Measurements from ENCODE around the gene CDK14. TPM values are rescaled to one million over a fixed set of nuclear protein-coding genes. Genes with fewer than 3 reads are reported as not detected.

CDK14 gene
- total and polyA plus RNA-seq, 2 donors (not counting 3 experiments of a cell fraction or from before 2014, with no cell fraction given): 5.5 to 34.2 TPM

- H3K9me1 ChIP-seq (replicated peaks; ENCODE audit: control insufficient read depth, extremely low read depth, insufficient read depth, low read length): no peaks in the 10 kb centered on the region
- ChIA-PET POLR2A (no interaction called here), CTCF (no interaction called here)
- H3K79me2 ChIP-seq (ENCODE audit: control insufficient read depth, insufficient read depth, low read length): no peaks in the 10 kb centered on the region
- H3K27ac ChIP-seq (ENCODE audit: insufficient read depth, low read depth, low read length): no peak overlapping the region
- H3K4me2 ChIP-seq (ENCODE audit: insufficient read depth, low read length): no peak overlapping the region
- H2AFZ ChIP-seq (ENCODE audit: low read depth, low read length): no peak overlapping the region
- dilution Hi-C loops (cut with MboI; ENCODE audit: extremely low pct_ligation_motif_present, low sequenced_read_pairs) (no loop called here), intact Hi-C loops (cut with micrococcal nuclease) (no loop called here)
- DNase-seq (ENCODE audit: low read depth, low spot score) (no peak), FAIRE-seq (no peak)
- H3K4me1 ChIP-seq (ENCODE audit: control insufficient read depth, extremely low read depth, insufficient read depth, low read length): no peaks in the 10 kb centered on the region
- no peaks in the 10 kb centered on the region for H3K9me3 ChIP-seq (replicated peaks; ENCODE audit: control insufficient read depth, insufficient read depth, low read length)
- no peak for TF ChIP-seq POLR2AphosphoS5 (IDR thresholded peaks at IDR 0.05; ENCODE audit: insufficient read depth, low read depth, low read length)
- TF ChIP-seq EZH2 (IDR thresholded peaks at IDR 0.05; ENCODE audit: borderline replicate concordance, low read depth, low read length, severe bottlenecking): no peak
- no peak for TF ChIP-seq POLR2A (IDR thresholded peaks at IDR 0.05; ENCODE audit: low read depth, low read length)
- no peak for TF ChIP-seq MYC (IDR thresholded peaks at IDR 0.05; ENCODE audit: low read depth, low read length)
- no peak overlapping the region for H3K9ac ChIP-seq (replicated peaks; ENCODE audit: extremely low read depth, insufficient read depth, low read length)
- H4K20me1 ChIP-seq (replicated peaks; ENCODE audit: control insufficient read depth, extremely low read depth, insufficient read depth, low read length): no peaks in the 10 kb centered on the region
- H3K36me3 ChIP-seq (ENCODE audit: control insufficient read depth in 2 of 2, extremely low read depth in 1 of 2, insufficient read depth in 2 of 2, low read length in 2 of 2): no peaks in the 10 kb centered on the region
- BruUV-seq (replicated peaks): no TSS peak
- H3K4me3 ChIP-seq (replicated peaks in 1 of 3; ENCODE audit: insufficient read depth in 1 of 3, low read depth in 1 of 3, low read length in 3 of 3): no peak overlapping the region
- H3K27me3 ChIP-seq (ENCODE audit: control insufficient read depth in 2 of 2, insufficient read depth in 2 of 2, low read length in 2 of 2): no peaks in the 10 kb centered on the region
These were observed 539.2 kb downstream of the CDK14 start for GRCh38 chr7:91135300-91135699.

GRCh38 chr7:91135703-91136430 lies 539.7 kb downstream of the CDK14 start:
- dilution Hi-C loops (cut with MboI; ENCODE audit: extremely low pct_ligation_motif_present, low sequenced_read_pairs): no loop called here
- H4K20me1 ChIP-seq (replicated peaks; ENCODE audit: control insufficient read depth, extremely low read depth, insufficient read depth, low read length): no peaks in the 10 kb centered on the region
- TF ChIP-seq POLR2A (IDR thresholded peaks at IDR 0.05; ENCODE audit: low read depth, low read length) (no peak), MAX (IDR thresholded peaks at IDR 0.05; ENCODE audit: insufficient read depth, insufficient read length) (no peak), POLR2AphosphoS5 (IDR thresholded peaks at IDR 0.05; ENCODE audit: insufficient read depth, low read depth, low read length) (no peak)
- H3K4me2 ChIP-seq (ENCODE audit: insufficient read depth, low read length): no peak overlapping the region
- H3K4me3 ChIP-seq (replicated peaks in 1 of 3; ENCODE audit: insufficient read depth in 1 of 3, low read depth in 1 of 3, low read length in 3 of 3): no peak overlapping the region
- no peaks in the 10 kb centered on the region for H3K36me3 ChIP-seq (ENCODE audit: control insufficient read depth in 2 of 2, extremely low read depth in 1 of 2, insufficient read depth in 2 of 2, low read length in 2 of 2)
- no peaks in the 10 kb centered on the region for H3K9me3 ChIP-seq (replicated peaks; ENCODE audit: control insufficient read depth, insufficient read depth, low read length)
- intact Hi-C loops (cut with micrococcal nuclease): no loop called here
- CTCF ChIA-PET: no interaction called here
- H2AFZ ChIP-seq (ENCODE audit: low read depth, low read length): no peak overlapping the region
- H3K9me1 ChIP-seq (replicated peaks; ENCODE audit: control insufficient read depth, extremely low read depth, insufficient read depth, low read length): no peaks in the 10 kb centered on the region
- no peaks in the 10 kb centered on the region for H3K79me2 ChIP-seq (ENCODE audit: control insufficient read depth, insufficient read depth, low read length)
- no peaks in the 10 kb centered on the region for H3K27me3 ChIP-seq (ENCODE audit: control insufficient read depth in 2 of 2, insufficient read depth in 2 of 2, low read length in 2 of 2)
- no peak for FAIRE-seq
- POLR2A ChIA-PET: no interaction called here
- no peak overlapping the region for H3K27ac ChIP-seq (ENCODE audit: insufficient read depth, low read depth, low read length)
- no peak overlapping the region for H3K9ac ChIP-seq (replicated peaks; ENCODE audit: extremely low read depth, insufficient read depth, low read length)
- H3K4me1 ChIP-seq (ENCODE audit: control insufficient read depth, extremely low read depth, insufficient read depth, low read length): no peaks in the 10 kb centered on the region
- no peak for DNase-seq (ENCODE audit: low read depth, low spot score)
- BruUV-seq (replicated peaks): no TSS peak
